ENCODE measurements around the gene PLXNB1. TPM values are rescaled to one million over a fixed set of nuclear protein-coding genes. Genes with fewer than 3 reads are reported as not detected.

The PLXNB1 gene
- total RNA-seq, 1 donor from 2014 or later, result 195 TPM

DNA sequence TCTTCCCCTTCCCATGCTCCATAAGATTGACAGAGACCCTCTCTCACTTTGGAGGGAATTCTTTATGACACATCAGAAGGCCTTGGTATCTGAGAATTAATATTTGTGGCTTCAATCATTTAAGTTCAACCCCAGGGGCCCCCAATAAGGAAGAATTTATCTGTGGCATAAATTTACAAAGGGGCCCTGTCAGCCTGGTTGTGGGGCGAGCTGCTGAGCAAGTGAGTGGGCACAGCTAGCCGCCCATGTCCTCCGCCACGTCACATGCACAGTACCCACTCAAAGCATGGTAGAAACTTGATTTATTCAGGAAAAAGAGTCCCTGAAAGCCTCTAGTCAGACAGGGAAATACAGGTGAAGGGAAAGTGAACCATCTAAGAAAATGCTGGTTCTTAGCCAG, 13.3 kb downstream of the PLXNB1 start:
- TF ChIP-seq, protein P1, sequence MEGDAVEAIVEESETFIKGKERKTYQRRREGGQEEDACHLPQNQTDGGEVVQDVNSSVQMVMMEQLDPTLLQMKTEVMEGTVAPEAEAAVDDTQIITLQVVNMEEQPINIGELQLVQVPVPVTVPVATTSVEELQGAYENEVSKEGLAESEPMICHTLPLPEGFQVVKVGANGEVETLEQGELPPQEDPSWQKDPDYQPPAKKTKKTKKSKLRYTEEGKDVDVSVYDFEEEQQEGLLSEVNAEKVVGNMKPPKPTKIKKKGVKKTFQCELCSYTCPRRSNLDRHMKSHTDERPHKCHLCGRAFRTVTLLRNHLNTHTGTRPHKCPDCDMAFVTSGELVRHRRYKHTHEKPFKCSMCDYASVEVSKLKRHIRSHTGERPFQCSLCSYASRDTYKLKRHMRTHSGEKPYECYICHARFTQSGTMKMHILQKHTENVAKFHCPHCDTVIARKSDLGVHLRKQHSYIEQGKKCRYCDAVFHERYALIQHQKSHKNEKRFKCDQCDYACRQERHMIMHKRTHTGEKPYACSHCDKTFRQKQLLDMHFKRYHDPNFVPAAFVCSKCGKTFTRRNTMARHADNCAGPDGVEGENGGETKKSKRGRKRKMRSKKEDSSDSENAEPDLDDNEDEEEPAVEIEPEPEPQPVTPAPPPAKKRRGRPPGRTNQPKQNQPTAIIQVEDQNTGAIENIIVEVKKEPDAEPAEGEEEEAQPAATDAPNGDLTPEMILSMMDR (IDR thresholded peaks at IDR 0.05; ENCODE audit: partially characterized antibody, unreplicated experiment), result no peak
- H3K4me3 Mint-ChIP-seq (ENCODE audit: unreplicated experiment), result no peak overlapping the region
- no peaks in the 10 kb centered on the region for H3K4me1 Mint-ChIP-seq (ENCODE audit: low read depth, unreplicated experiment)
- H3K27ac Mint-ChIP-seq (ENCODE audit: unreplicated experiment), result no peak overlapping the region
- H3K9me3 Mint-ChIP-seq (ENCODE audit: unreplicated experiment), result peaks cover 2% of the 10 kb centered on the region
- no peak for DNase-seq
- no peaks in the 10 kb centered on the region for H3K36me3 Mint-ChIP-seq (ENCODE audit: unreplicated experiment)
- H3K27me3 Mint-ChIP-seq (ENCODE audit: unreplicated experiment), result peaks cover 5% of the 10 kb centered on the region

DNA sequence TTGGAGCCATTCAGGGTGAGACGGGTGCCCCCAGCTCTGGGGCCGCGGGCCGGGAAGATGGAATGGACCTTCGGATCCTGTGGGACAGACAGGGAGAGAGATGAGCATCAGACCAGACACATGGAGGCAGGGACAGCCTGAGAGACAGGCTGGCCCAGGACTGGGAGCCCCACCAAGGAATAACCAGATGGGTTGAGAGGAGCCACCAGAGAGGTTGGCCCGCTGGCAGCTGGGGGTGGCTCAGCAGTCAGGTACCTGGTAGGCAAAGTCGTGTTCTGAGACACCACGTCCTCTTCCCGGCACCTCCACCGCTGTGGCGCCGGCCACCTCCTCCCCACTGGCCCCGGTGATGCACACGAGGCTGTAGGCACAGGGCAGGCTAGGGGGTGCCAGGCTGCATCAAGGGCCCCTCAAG, 13.8 kb downstream of the PLXNB1 start:
- Mint-ChIP-seq H3K36me3 (ENCODE audit: unreplicated experiment) (no peaks in the 10 kb centered on the region), H3K27ac (ENCODE audit: unreplicated experiment) (no peak overlapping the region), H3K4me3 (ENCODE audit: unreplicated experiment) (no peak overlapping the region), H3K9me3 (ENCODE audit: unreplicated experiment) (peaks cover 2% of the 10 kb centered on the region), H3K27me3 (ENCODE audit: unreplicated experiment) (peaks cover 5% of the 10 kb centered on the region), H3K4me1 (ENCODE audit: low read depth, unreplicated experiment) (no peaks in the 10 kb centered on the region)
- DNase-seq, result no peak
- TF ChIP-seq, protein P1 (IDR thresholded peaks at IDR 0.05; ENCODE audit: partially characterized antibody, unreplicated experiment), result no peak

DNA sequence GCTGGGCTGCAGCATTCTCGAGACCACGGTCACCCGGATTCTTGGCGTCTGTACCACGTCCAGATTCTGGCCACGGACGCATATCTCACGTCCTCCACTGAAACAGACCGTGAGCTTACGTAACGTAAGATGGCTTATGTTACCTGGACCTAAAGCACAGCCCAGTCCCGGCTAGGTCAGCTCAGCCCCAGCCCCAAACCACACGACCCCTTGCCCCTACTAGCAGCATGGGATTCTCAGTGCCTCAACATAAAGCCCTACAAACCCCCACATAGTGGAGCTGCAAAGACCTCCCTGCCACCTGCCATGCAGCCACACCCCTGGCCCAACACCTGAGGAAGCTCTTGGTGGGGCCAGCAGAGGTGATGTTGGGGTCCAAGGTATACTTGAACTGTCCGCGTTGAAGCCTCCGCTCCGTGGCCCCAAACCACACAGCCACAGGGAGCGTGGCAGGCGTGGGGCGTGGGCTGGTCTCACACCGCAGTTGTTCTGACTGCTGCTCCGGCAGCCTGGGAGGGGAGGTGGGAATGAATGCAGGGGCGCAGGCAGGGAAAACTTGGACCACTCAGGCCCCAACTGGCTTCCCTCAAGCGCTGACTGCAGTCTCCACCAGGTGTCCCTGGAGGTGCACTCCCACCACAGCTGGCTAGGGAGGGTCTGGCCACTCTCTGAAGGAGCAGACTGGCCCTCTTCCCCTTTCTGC, 14.5 kb downstream of the PLXNB1 start:
- no peaks in the 10 kb centered on the region for H3K36me3 Mint-ChIP-seq (ENCODE audit: unreplicated experiment)
- DNase-seq, result peak; percentile 4
- peaks cover 5% of the 10 kb centered on the region for H3K27me3 Mint-ChIP-seq (ENCODE audit: unreplicated experiment)
- peaks cover 2% of the 10 kb centered on the region for H3K9me3 Mint-ChIP-seq (ENCODE audit: unreplicated experiment)
- H3K4me3 Mint-ChIP-seq (ENCODE audit: unreplicated experiment), result no peak overlapping the region
- no peaks in the 10 kb centered on the region for H3K4me1 Mint-ChIP-seq (ENCODE audit: low read depth, unreplicated experiment)
- TF ChIP-seq, protein P1 (IDR thresholded peaks at IDR 0.05; ENCODE audit: partially characterized antibody, unreplicated experiment), result no peak
- H3K27ac Mint-ChIP-seq (ENCODE audit: unreplicated experiment), result no peak overlapping the region

DNA sequence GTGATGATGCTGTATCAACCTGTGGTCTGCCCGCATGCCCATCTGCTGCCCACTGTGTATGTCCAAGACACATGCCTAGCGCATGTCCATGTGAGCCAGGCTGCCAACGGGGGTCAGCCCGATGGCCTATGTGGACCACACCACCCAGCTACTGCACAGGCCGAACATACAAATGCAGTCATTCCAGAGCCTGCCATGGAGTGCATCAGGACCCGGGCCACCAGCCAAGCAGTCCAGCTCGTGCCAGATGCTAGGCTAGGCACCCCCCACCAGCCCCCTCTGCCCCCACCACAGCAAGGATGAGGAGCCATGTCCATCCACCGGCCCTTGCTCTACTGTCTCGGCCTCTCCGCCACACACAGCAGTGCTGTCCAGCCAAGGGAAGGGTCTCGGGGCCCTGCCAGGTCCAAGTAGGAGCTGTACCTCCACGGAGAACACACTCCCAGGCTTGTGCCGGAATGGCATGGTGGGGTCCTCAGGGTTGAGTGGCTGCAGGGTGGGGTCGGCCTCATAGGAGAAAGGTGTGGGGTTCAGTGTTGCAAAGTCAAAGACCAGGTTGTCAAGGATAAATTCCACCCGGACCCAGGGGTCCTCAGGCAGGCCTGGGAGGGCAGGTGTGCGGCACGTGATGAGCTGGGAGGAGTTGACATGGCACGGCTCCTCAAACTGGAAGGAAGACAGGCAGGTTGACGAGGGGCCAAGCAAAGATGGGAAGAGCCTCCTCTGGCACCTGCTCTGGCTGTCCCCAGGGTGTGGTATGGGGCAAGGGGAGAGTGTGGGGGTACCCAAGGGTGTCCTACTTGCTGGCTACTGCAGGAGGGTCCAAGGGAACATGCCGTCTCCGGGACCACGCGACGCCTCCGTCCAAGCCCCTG, 15.3 kb downstream of the PLXNB1 start:
- no peak overlapping the region for H3K4me3 Mint-ChIP-seq (ENCODE audit: unreplicated experiment)
- DNase-seq, result peak; percentile 5
- no peak overlapping the region for H3K27ac Mint-ChIP-seq (ENCODE audit: unreplicated experiment)
- TF ChIP-seq, protein P1 (IDR thresholded peaks at IDR 0.05; ENCODE audit: partially characterized antibody, unreplicated experiment), result no peak
- no peaks in the 10 kb centered on the region for H3K4me1 Mint-ChIP-seq (ENCODE audit: low read depth, unreplicated experiment)
- H3K36me3 Mint-ChIP-seq (ENCODE audit: unreplicated experiment), result no peaks in the 10 kb centered on the region
- peaks cover 5% of the 10 kb centered on the region for H3K27me3 Mint-ChIP-seq (ENCODE audit: unreplicated experiment)
- peaks cover 2% of the 10 kb centered on the region for H3K9me3 Mint-ChIP-seq (ENCODE audit: unreplicated experiment)

DNA sequence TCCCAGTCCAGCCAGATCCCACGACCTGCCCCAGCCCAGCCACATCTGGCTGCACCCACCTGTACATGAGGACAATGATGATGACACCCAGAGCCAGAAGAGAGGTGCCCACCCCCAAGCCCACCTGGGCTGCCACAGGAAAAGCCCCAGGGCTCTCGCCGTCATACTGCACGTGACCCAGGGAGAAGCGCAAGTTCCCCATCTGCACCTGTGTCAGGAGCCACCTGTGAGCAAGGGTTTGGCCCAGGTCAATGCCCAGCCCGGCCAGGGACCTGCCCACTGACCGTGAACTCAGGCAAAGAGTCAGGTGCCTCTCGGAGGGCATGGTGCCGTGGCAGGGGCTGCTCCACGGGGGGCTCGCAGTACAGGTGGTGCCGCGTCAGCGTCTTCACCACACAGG, 16.3 kb downstream of the PLXNB1 start:
- Mint-ChIP-seq H3K9me3 (ENCODE audit: unreplicated experiment) (peaks cover 2% of the 10 kb centered on the region), H3K36me3 (ENCODE audit: unreplicated experiment) (no peaks in the 10 kb centered on the region), H3K27ac (ENCODE audit: unreplicated experiment) (no peak overlapping the region), H3K4me3 (ENCODE audit: unreplicated experiment) (no peak overlapping the region), H3K4me1 (ENCODE audit: low read depth, unreplicated experiment) (no peaks in the 10 kb centered on the region), H3K27me3 (ENCODE audit: unreplicated experiment) (peaks cover 5% of the 10 kb centered on the region)
- TF ChIP-seq, protein P1 (IDR thresholded peaks at IDR 0.05; ENCODE audit: partially characterized antibody, unreplicated experiment), result no peak
- peak; percentile 2 for DNase-seq

Data from glutamatergic neuron (in vitro differentiated cells).